Choroid plexus epithelial cell (primary cell): ENCODE data around the gene ANAPC7.

Experiments
- DNase-seq: peaks from one replicate; pipeline ENCODE4 v3.0.0-alpha.2; 2010; ENCODE audit warnings: low read depth
- H3K4me3 ChIP-seq: 2 replicates; pipeline ENCODE4 v1.5.1; 2011; ENCODE audit warnings: low read depth, mild to moderate bottlenecking, control low read depth, low read length, moderate library complexity
- CTCF ChIP-seq: conservative IDR thresholded peaks from 2 replicates; pipeline ENCODE4 v1.5.1; 2011; ENCODE audit warnings: low read depth, mild to moderate bottlenecking, control low read depth, inconsistent platforms, low read length, moderate library complexity

The ANAPC7 gene

GRCh38 chr12:110372056-110372425 lies 31.5 kb downstream of the ANAPC7 start:
- no peak overlapping the region for H3K4me3 ChIP-seq

GRCh38 chr12:110371408-110372055 lies 32.0 kb downstream of the ANAPC7 start:
- DNase-seq: peak; percentile 47
- no peak overlapping the region for H3K4me3 ChIP-seq

More at GRCh38 chr12:110372056-110372425, 31.5 kb downstream of the ANAPC7 start:
- DNase-seq: no peak
- TF ChIP-seq CTCF: no peak

GRCh38 chr12:110370732-110371231 lies 32.7 kb downstream of the ANAPC7 start:
- no peak overlapping the region for H3K4me3 ChIP-seq
- no peak for DNase-seq
- TF ChIP-seq CTCF: no peak

More at GRCh38 chr12:110371408-110372055, 32.0 kb downstream of the ANAPC7 start:
- TF ChIP-seq CTCF: no peak

- TF ChIP-seq CTCF: no peak
- no peak overlapping the region for H3K4me3 ChIP-seq
- DNase-seq: no peak
These were observed 33.5 kb downstream of the ANAPC7 start for GRCh38 chr12:110369992-110370391.

- TF ChIP-seq CTCF: no peak
- no peak overlapping the region for H3K4me3 ChIP-seq
- peak; percentile 47 for DNase-seq
These were observed 36.2 kb downstream of the ANAPC7 start for GRCh38 chr12:110367181-110367864.

GRCh38 chr12:110366321-110367142 lies 37.0 kb downstream of the ANAPC7 start:
- H3K4me3 ChIP-seq: no peak overlapping the region
- no peak for DNase-seq
- no peak for TF ChIP-seq CTCF
